Liver (tissue), 9 donors: ENCODE measurements around the gene H1-8. TPM values are rescaled to one million over a fixed set of nuclear protein-coding genes. Genes with fewer than 3 reads are reported as not detected.

Source experiments
- DNase-seq: peaks from one replicate; pipeline ENCODE4 v3.0.0-alpha.2; 2017; ENCODE audit warnings: low spot score
- H3K27ac ChIP-seq, 2 donors: one replicate each; pipeline ENCODE4 v1.7.0; 2013; ENCODE audit warnings: inconsistent platforms in 2 of 2, low read length in 2 of 2, control low read depth in 1 of 2, low read depth in 1 of 2, mild to moderate bottlenecking in 1 of 2
- H3K27me3 ChIP-seq, 4 donors: one replicate each; pipeline versions ENCODE4 v1.6.1 to v1.7.0; 2013; ENCODE audit warnings: low read length in 3 of 4, inconsistent platforms in 1 of 4, mild to moderate bottlenecking in 1 of 4, moderate library complexity in 1 of 4; ENCODE audit not compliant: control insufficient read depth in 4 of 4, insufficient read depth in 4 of 4
- H3K36me3 ChIP-seq, 4 donors: one replicate each; pipeline versions ENCODE4 v1.6.1 to v1.7.0; 2013; ENCODE audit warnings: low read length in 3 of 4, mild to moderate bottlenecking in 3 of 4, low read depth in 1 of 4, moderate library complexity in 1 of 4; ENCODE audit not compliant: control insufficient read depth in 4 of 4, insufficient read depth in 3 of 4
- H3K4me1 ChIP-seq, 4 donors: one replicate each; pipeline versions ENCODE4 v1.6.1 to v1.7.0; 2013; ENCODE audit warnings: low read length in 3 of 4, mild to moderate bottlenecking in 3 of 4, moderate library complexity in 1 of 4; ENCODE audit not compliant: control insufficient read depth in 4 of 4, insufficient read depth in 4 of 4
- H3K4me3 ChIP-seq, 3 donors: one replicate each; pipeline versions ENCODE4 v1.6.1 to v1.7.0; 2013; ENCODE audit warnings: low read length in 3 of 3, control low read depth in 1 of 3, low read depth in 1 of 3, mild to moderate bottlenecking in 1 of 3
- H3K9ac ChIP-seq, 2 donors: one replicate each; pipeline ENCODE4 v1.7.0; 2013; ENCODE audit warnings: low read length in 2 of 2, mild to moderate bottlenecking in 2 of 2, moderate library complexity in 2 of 2, control low read depth in 1 of 2, low read depth in 1 of 2
- H3K9me3 ChIP-seq, 4 donors: one replicate each; pipeline versions ENCODE4 v1.6.1 to v1.7.0; 2013; ENCODE audit warnings: low read length in 3 of 4; ENCODE audit not compliant: control insufficient read depth in 4 of 4
- ATF3 ChIP-seq: IDR thresholded peaks from 2 replicates; pipeline ENCODE4 v1.6.1; 2016; ENCODE audit warnings: antibody characterized with exemption
- CTCF ChIP-seq: fragments of 150-350 bp; IDR thresholded peaks from 2 replicates; pipeline ENCODE4 v1.5.1; 2017; ENCODE audit warnings: improper control_type of control experiment, low read depth, low read length; ENCODE audit not compliant: missing input control
- EGR1 ChIP-seq, 2 donors: IDR thresholded peaks; 2 replicates each; pipeline ENCODE4 v1.6.1; 2016 to 2018; ENCODE audit warnings: antibody characterized with exemption in 2 of 2, low read depth in 2 of 2
- FOXA1 ChIP-seq: IDR thresholded peaks from 2 replicates; pipeline ENCODE4 v1.6.1; 2016; ENCODE audit warnings: antibody characterized with exemption
- FOXA2 ChIP-seq: IDR thresholded peaks from 2 replicates; pipeline ENCODE4 v1.6.1; 2016; ENCODE audit warnings: antibody characterized with exemption
- GABPA ChIP-seq, 2 donors: IDR thresholded peaks in 1 of 2; conservative IDR thresholded peaks in 1 of 2; 2 replicates each; pipeline ENCODE4 v1.6.1; 2016; ENCODE audit warnings: antibody characterized with exemption in 2 of 2, mild to moderate bottlenecking in 1 of 2, moderate library complexity in 1 of 2
- HNF4A ChIP-seq, 2 donors: conservative IDR thresholded peaks; 2 replicates each; pipeline ENCODE4 v1.6.1; 2016; ENCODE audit warnings: antibody characterized with exemption in 2 of 2, mild to moderate bottlenecking in 2 of 2
- HNF4G ChIP-seq: IDR thresholded peaks from 2 replicates; pipeline ENCODE4 v1.6.1; 2016; ENCODE audit warnings: antibody characterized with exemption
- JUND ChIP-seq, 2 donors: IDR thresholded peaks; 2 replicates each; pipeline ENCODE4 v1.6.1; 2016; ENCODE audit warnings: antibody characterized with exemption in 2 of 2
- MAX ChIP-seq: IDR thresholded peaks from 2 replicates; pipeline ENCODE4 v1.6.1; 2016; ENCODE audit warnings: antibody characterized with exemption
- NR2F2 ChIP-seq: IDR thresholded peaks from 2 replicates; pipeline ENCODE4 v1.6.1; 2016; ENCODE audit warnings: antibody characterized with exemption
- RAD21 ChIP-seq, 2 donors: IDR thresholded peaks; 2 replicates each; pipeline ENCODE4 v1.6.1; 2016; ENCODE audit warnings: antibody characterized with exemption in 2 of 2, mild to moderate bottlenecking in 2 of 2
- REST ChIP-seq: IDR thresholded peaks from 2 replicates; pipeline ENCODE4 v1.6.1; 2016; ENCODE audit warnings: antibody characterized with exemption, mild to moderate bottlenecking
- RXRA ChIP-seq, 2 donors: IDR thresholded peaks; 2 replicates each; pipeline ENCODE4 v1.6.1; 2017 to 2018; ENCODE audit warnings: antibody characterized with exemption in 2 of 2, mild to moderate bottlenecking in 1 of 2
- SP1 ChIP-seq: IDR thresholded peaks from 2 replicates; pipeline ENCODE4 v1.6.1; 2018; ENCODE audit warnings: antibody characterized with exemption, mild to moderate bottlenecking
- TAF1 ChIP-seq: conservative IDR thresholded peaks from 2 replicates; pipeline ENCODE4 v1.6.1; 2016; ENCODE audit warnings: antibody characterized with exemption, mild to moderate bottlenecking
- YY1 ChIP-seq: IDR thresholded peaks from 2 replicates; pipeline ENCODE4 v1.6.1; 2016; ENCODE audit warnings: antibody characterized with exemption, mild to moderate bottlenecking
- ZBTB33 ChIP-seq: IDR thresholded peaks from 2 replicates; pipeline ENCODE4 v1.6.1; 2016; ENCODE audit warnings: antibody characterized with exemption
- WGBS: extraction: QIAGEN DNeasy Blood & Tissue Kit; methylation state at CpG from one replicate; pipeline ENCODE4 v1.1.7; 2013; 5-methylcytosine and 5-hydroxymethylcytosine counted together
- polyA plus RNA-seq, 2 donors: library from polyadenylated mRNA; stranded (reverse) in 1 of 2; unstranded in 1 of 2; fragments of 200-250 nt in 1 of 2; fragments of >200 nt in 1 of 2; fragmentation: Nextera tagmentation in 1 of 2; extraction: Ambion mirVana in 1 of 2; gene quantifications; one replicate each; pipeline versions ENCODE4 v1.2.1 to v1.2.3, GENCODE V29; 2013 to 2015
- total RNA-seq, 2 donors: library from RNA; depleted of rRNA; stranded (reverse); fragments of >200 nt; gene quantifications; one replicate each; pipeline ENCODE4 v1.2.3, GENCODE V29; 2014
- donor health status: healthy.
- donor health status: healthy.
- donor health status: healthy.
- donor health status: healthy.
- donor health status: healthy.

Gene H1-8
- total RNA-seq = not detected
- not detected for polyA plus RNA-seq

GRCh38 chr3:129543156-129543790 lies at the start of gene H1-8:
Gene H1-8 (plus strand): TSS chr3:129543175. CDS start chr3:129543219, 44 bp downstream.
- Histone ChIP-seq H3K4me3 (no peak within 1 kb of the TSS), H3K4me1 (no peaks in the 10 kb centered on the region), H3K36me3 (no peaks in the 10 kb centered on the region), H3K9me3 (no peaks in the 10 kb centered on the region), H3K27ac (no peak within 1 kb of the TSS), H3K27me3 (no peaks in the 10 kb centered on the region), H3K9ac (no peak within 1 kb of the TSS)
- TF ChIP-seq YY1 = no peak
- no peak for TF ChIP-seq REST
- no peak for TF ChIP-seq SP1
- TF ChIP-seq ATF3 = no peak
- no peak for TF ChIP-seq TAF1
- TF ChIP-seq MAX = no peak
- no peak for TF ChIP-seq ZBTB33
- TF ChIP-seq RXRA (IDR thresholded peaks at IDR 0.05) = no peak
- no peak for TF ChIP-seq JUND (IDR thresholded peaks at IDR 0.05)
- no peak for TF ChIP-seq GABPA (IDR thresholded peaks at IDR 0.05 in 1 of 2, conservative IDR thresholded peaks at IDR 0.05 in 1 of 2)
- no peak for TF ChIP-seq HNF4A (conservative IDR thresholded peaks at IDR 0.05)
- no peak for TF ChIP-seq EGR1 (IDR thresholded peaks at IDR 0.05; ENCODE audit: low read depth in 2 of 2)
- TF ChIP-seq FOXA1 = no peak
- no peak for TF ChIP-seq RAD21 (IDR thresholded peaks at IDR 0.05)
- no peak for TF ChIP-seq HNF4G
- no peak for TF ChIP-seq CTCF
- TF ChIP-seq NR2F2 = no peak
- no peak for TF ChIP-seq FOXA2
- no peak for DNase-seq
- WGBS = 89% methylated on average over 16 of the region's 16 CpGs
